KOPT-K1 (cell line): ENCODE results near the gene GLT8D2.

ENCODE experiments used
- H3K27ac ChIP-seq: fragments of 200-600 bp; sonication (generic); 2 replicates; pipeline ENCODE4 v1.5.1; 2016; ENCODE audit warnings: antibody characterized with exemption, mild to moderate bottlenecking, low read depth, low read length; ENCODE audit not compliant: poor library complexity, severe bottlenecking
- H3K36me3 ChIP-seq: fragments of 200-600 bp; sonication (generic); 2 replicates; pipeline ENCODE4 v1.5.1; 2017; ENCODE audit warnings: antibody characterized with exemption, mild to moderate bottlenecking, low read length, moderate library complexity; ENCODE audit not compliant: insufficient read depth
- H3K9me3 ChIP-seq: fragments of 200-600 bp; sonication (generic); 2 replicates; pipeline ENCODE4 v1.5.1; 2017; ENCODE audit warnings: antibody characterized with exemption, low read length, mild to moderate bottlenecking; ENCODE audit not compliant: insufficient read depth, poor library complexity, severe bottlenecking

Gene GLT8D2

GRCh38 chr12:104049903-104050356 is at the start of gene GLT8D2:
Gene GLT8D2, minus strand, starts transcription at chr12:104050187. Its CDS starts 30,539 bp downstream, at chr12:104019648.
- H3K27ac ChIP-seq, result no peak within 1 kb of the TSS

GRCh38 chr12:104097954-104098353 is 48.0 kb upstream of the GLT8D2 start:
- Histone ChIP-seq H3K36me3 (peaks cover 91% of the 10 kb centered on the region), H3K27ac (no peak overlapping the region), H3K9me3 (no peaks in the 10 kb centered on the region)

More at GRCh38 chr12:104049903-104050356, at the start of gene GLT8D2:
- Histone ChIP-seq H3K9me3 (no peaks in the 10 kb centered on the region), H3K36me3 (no peaks in the 10 kb centered on the region)

- Histone ChIP-seq H3K36me3 (peaks cover 85% of the 10 kb centered on the region), H3K9me3 (no peaks in the 10 kb centered on the region), H3K27ac (no peak overlapping the region)
These were observed 45.3 kb upstream of the GLT8D2 start for GRCh38 chr12:104095289-104095688.

- Histone ChIP-seq H3K27ac (no peak overlapping the region), H3K36me3 (peaks cover 87% of the 10 kb centered on the region), H3K9me3 (no peaks in the 10 kb centered on the region)
These were observed 44.3 kb upstream of the GLT8D2 start for GRCh38 chr12:104094284-104094683.

GRCh38 chr12:104091136-104091535 is 41.1 kb upstream of the GLT8D2 start:
- Histone ChIP-seq H3K27ac (no peak overlapping the region), H3K9me3 (no peaks in the 10 kb centered on the region), H3K36me3 (peaks cover 84% of the 10 kb centered on the region)

- Histone ChIP-seq H3K27ac (no peak overlapping the region), H3K9me3 (no peaks in the 10 kb centered on the region), H3K36me3 (peaks cover 88% of the 10 kb centered on the region)
These were observed 40.7 kb upstream of the GLT8D2 start for GRCh38 chr12:104090685-104091084.

GRCh38 chr12:104083769-104084475 is 33.9 kb upstream of the GLT8D2 start:
- Histone ChIP-seq H3K9me3 (no peaks in the 10 kb centered on the region), H3K36me3 (peaks cover 76% of the 10 kb centered on the region), H3K27ac (no peak overlapping the region)

- peaks cover 51% of the 10 kb centered on the region for H3K36me3 ChIP-seq
- H3K9me3 ChIP-seq, result no peaks in the 10 kb centered on the region
- no peak overlapping the region for H3K27ac ChIP-seq
These were observed 30.8 kb upstream of the GLT8D2 start for GRCh38 chr12:104080764-104081163.

- Histone ChIP-seq H3K36me3 (peaks cover 34% of the 10 kb centered on the region), H3K27ac (no peak overlapping the region), H3K9me3 (no peaks in the 10 kb centered on the region)
These were observed 29.0 kb upstream of the GLT8D2 start for GRCh38 chr12:104079024-104079423.

GRCh38 chr12:104073699-104074098 is 23.7 kb upstream of the GLT8D2 start:
- no peak overlapping the region for H3K27ac ChIP-seq
- peaks cover 38% of the 10 kb centered on the region for H3K36me3 ChIP-seq
- no peaks in the 10 kb centered on the region for H3K9me3 ChIP-seq

- H3K9me3 ChIP-seq, result no peaks in the 10 kb centered on the region
- no peak overlapping the region for H3K27ac ChIP-seq
- H3K36me3 ChIP-seq, result peaks cover 50% of the 10 kb centered on the region
These were observed 22.1 kb upstream of the GLT8D2 start for GRCh38 chr12:104072099-104072498.

GRCh38 chr12:104064842-104065427 is 14.9 kb upstream of the GLT8D2 start:
- Histone ChIP-seq H3K9me3 (no peaks in the 10 kb centered on the region), H3K36me3 (peaks cover 23% of the 10 kb centered on the region), H3K27ac (peak overlapping the region; percentile 70)

- Histone ChIP-seq H3K36me3 (peaks cover 21% of the 10 kb centered on the region), H3K27ac (peak within 1 kb of the TSS; percentile 70), H3K9me3 (no peaks in the 10 kb centered on the region)
These were observed 14.2 kb upstream of the GLT8D2 start, which contains the start of gene HCFC2 for GRCh38 chr12:104064031-104064841. Gene HCFC2, plus strand, starts transcription at chr12:104064531. Its CDS starts 30 bp downstream, at chr12:104064561.

GRCh38 chr12:104063712-104064030 is 13.7 kb upstream of the GLT8D2 start:
- Histone ChIP-seq H3K36me3 (peaks cover 16% of the 10 kb centered on the region), H3K27ac (peak overlapping the region; percentile 70), H3K9me3 (no peaks in the 10 kb centered on the region)

- no peak overlapping the region for H3K27ac ChIP-seq
- H3K9me3 ChIP-seq, result peaks cover 9% of the 10 kb centered on the region
- no peaks in the 10 kb centered on the region for H3K36me3 ChIP-seq
These were observed 10.8 kb upstream of the GLT8D2 start for GRCh38 chr12:104060791-104061190.
